ENCODE results near the gene SRSF1.
"Not testable (repeated sequence)": the region's sequence is repeated elsewhere in the genome, so short reads cannot be mapped to it uniquely, and the experiment has no call there.

SRSF1 gene

GRCh38 chr17:57963149-57963511, 43.9 kb downstream of the SRSF1 start:
- DNase-seq: no peak

GRCh38 chr17:57962279-57963148, 44.5 kb downstream of the SRSF1 start:
- DNase-seq: no peak

- DNase-seq: no peak
Measured at GRCh38 chr17:57959929-57960328, 47.1 kb downstream of the SRSF1 start.

GRCh38 chr17:57958391-57958790, 48.7 kb downstream of the SRSF1 start:
- not testable (repeated sequence) for DNase-seq

GRCh38 chr17:57957886-57958285, 49.2 kb downstream of the SRSF1 start:
- DNase-seq: no peak

GRCh38 chr17:57957120-57957850, 49.8 kb downstream of the SRSF1 start:
- DNase-seq: no peak

- no peak for DNase-seq
Measured at GRCh38 chr17:57956291-57957119, 50.5 kb downstream of the SRSF1 start.

- no peak for DNase-seq
Measured at GRCh38 chr17:57955183-57955931, 51.7 kb downstream of the SRSF1 start, which contains the start of gene CUEDC1. Gene CUEDC1 (minus strand): TSS chr17:57955412. CDS start chr17:57885564, 69,848 bp downstream.

GRCh38 chr17:57954397-57955182, 52.5 kb downstream of the SRSF1 start:
- DNase-seq: no peak

- no peak for DNase-seq
Measured at GRCh38 chr17:57953705-57954396, 53.2 kb downstream of the SRSF1 start.
